HG02642 (cell line): Measurements from ENCODE around the gene ZNF408.
"Not testable (repeated sequence)": the region's sequence is repeated elsewhere in the genome, so short reads cannot be mapped to it uniquely, and the experiment has no call there.

Source experiments
- ATAC-seq: cut with Tn5 transposase; IDR thresholded peaks from one replicate; pipeline ENCODE4 v1.9.1; 2021; ENCODE audit warnings: mild to moderate bottlenecking; ENCODE audit not compliant: unreplicated experiment, poor library complexity

ZNF408 gene

GRCh38 chr11:46700241-46701077 is at the start of gene ZNF408, which contains the start of gene ARHGAP1:
Gene ZNF408, plus strand, starts transcription at chr11:46701031. Its CDS starts 17 bp downstream, at chr11:46701048.
Gene ARHGAP1, minus strand, starts transcription at chr11:46700619. Its CDS starts 4,512 bp downstream, at chr11:46696107.
- ATAC-seq: peak; percentile 91

GRCh38 chr11:46655631-46656030 is 45.2 kb upstream of the ZNF408 start:
- ATAC-seq: no peak

- ATAC-seq: no peak
These were observed 43.6 kb upstream of the ZNF408 start for GRCh38 chr11:46657186-46657585.

- no peak for ATAC-seq
These were observed 42.6 kb upstream of the ZNF408 start for GRCh38 chr11:46658259-46658658.

- no peak for ATAC-seq
These were observed 40.9 kb upstream of the ZNF408 start for GRCh38 chr11:46659908-46660307.

GRCh38 chr11:46661836-46662235 is 39.0 kb upstream of the ZNF408 start:
- ATAC-seq: no peak

GRCh38 chr11:46662366-46662765 is 38.5 kb upstream of the ZNF408 start:
- no peak for ATAC-seq

- no peak for ATAC-seq
These were observed 37.4 kb upstream of the ZNF408 start for GRCh38 chr11:46663277-46663940.

GRCh38 chr11:46664612-46665011 is 36.2 kb upstream of the ZNF408 start:
- ATAC-seq: no peak

GRCh38 chr11:46665356-46665755 is 35.5 kb upstream of the ZNF408 start:
- ATAC-seq: no peak

GRCh38 chr11:46666516-46666915 is 34.3 kb upstream of the ZNF408 start:
- no peak for ATAC-seq

- no peak for ATAC-seq
These were observed 33.8 kb upstream of the ZNF408 start for GRCh38 chr11:46667043-46667481.

GRCh38 chr11:46668480-46669085 is 32.2 kb upstream of the ZNF408 start:
- ATAC-seq: no peak

GRCh38 chr11:46669711-46670139 is 31.1 kb upstream of the ZNF408 start:
- no peak for ATAC-seq

GRCh38 chr11:46670521-46670920 is 30.3 kb upstream of the ZNF408 start:
- not testable (repeated sequence) for ATAC-seq

GRCh38 chr11:46671958-46672315 is 28.9 kb upstream of the ZNF408 start:
- ATAC-seq: no peak

- no peak for ATAC-seq
These were observed 28.4 kb upstream of the ZNF408 start for GRCh38 chr11:46672381-46672839.

GRCh38 chr11:46673713-46674462 is 26.9 kb upstream of the ZNF408 start:
- ATAC-seq: no peak

- no peak for ATAC-seq
These were observed 26.2 kb upstream of the ZNF408 start for GRCh38 chr11:46674463-46675287.
